WTC11 (cell line): ENCODE results near the gene RNF31. TPM values are rescaled to one million over a fixed set of nuclear protein-coding genes. Genes with fewer than 3 reads are reported as not detected.

ENCODE experiments used
- ATAC-seq: fragments of 200-7000 bp; cut with Tn5 transposase; 2 replicates; pipeline ENCODE4 v1.10.0; 2021; ENCODE audit warnings: mild to moderate bottlenecking, moderate library complexity
- CTCF ChIA-PET: fragments of 300-600 bp; sonication (Branson Sonifier 250); formaldehyde crosslinking; loops from one replicate; lab custom pipeline; 2021; ENCODE audit warnings: antibody characterized with exemption; lab: Charles Lee
- POLR2A ChIA-PET: fragments of 350-600 bp; sonication (Branson Sonifier 250); formaldehyde crosslinking; loops from one replicate; lab custom pipeline; 2021; ENCODE audit warnings: antibody characterized with exemption; lab: Charles Lee
- DNase-seq: peaks from one replicate; pipeline ENCODE4 v3.0.0; 2021; ENCODE audit warnings: low spot score
- H3K27ac Mint-ChIP-seq: 2 replicates; pipeline ENCODE4 v1.8.0; 2021; ENCODE audit warnings: mixed read lengths
- H3K27me3 Mint-ChIP-seq: 2 replicates; pipeline ENCODE4 v1.8.0; 2021; ENCODE audit warnings: low read depth, mild to moderate bottlenecking, moderate library complexity, mixed read lengths
- H3K36me3 Mint-ChIP-seq: 2 replicates; pipeline ENCODE4 v1.8.0; 2021; ENCODE audit warnings: mixed read lengths
- H3K4me1 Mint-ChIP-seq: 2 replicates; pipeline ENCODE4 v1.8.0; 2022; ENCODE audit warnings: mixed read lengths
- H3K4me3 Mint-ChIP-seq: 2 replicates; pipeline ENCODE4 v1.8.0; 2021; ENCODE audit warnings: mild to moderate bottlenecking, moderate library complexity, mixed read lengths
- H3K9me3 Mint-ChIP-seq: 2 replicates; pipeline ENCODE4 v1.8.0; 2021; ENCODE audit warnings: mixed read lengths
- AR ChIP-seq: fragments of 250-450 bp; sonication (Bioruptor Pico); IDR thresholded peaks from 2 replicates; pipeline ENCODE4 v1.9.0; 2021; ENCODE audit warnings: mild to moderate bottlenecking
- CDX4 ChIP-seq: fragments of 250-450 bp; sonication (Bioruptor Pico); IDR thresholded peaks from 2 replicates; pipeline ENCODE4 v1.9.0; 2021; ENCODE audit warnings: moderate library complexity, mild to moderate bottlenecking, inconsistent platforms, borderline replicate concordance
- E2F5 ChIP-seq: sonication (generic); formaldehyde crosslinking; IDR thresholded peaks from 2 replicates; pipeline ENCODE4 v1.8.1; 2022; ENCODE audit warnings: mild to moderate bottlenecking, moderate library complexity, missing genetic modification reagents
- EMX1 ChIP-seq: fragments of 250-450 bp; sonication (Bioruptor Pico); IDR thresholded peaks from 2 replicates; pipeline ENCODE4 v1.8.0; 2021; ENCODE audit warnings: mild to moderate bottlenecking
- ERG ChIP-seq: fragments of 250-450 bp; sonication (Bioruptor Pico); IDR thresholded peaks from 2 replicates; pipeline ENCODE4 v1.8.0; 2021; ENCODE audit warnings: mild to moderate bottlenecking
- FOXP1 ChIP-seq: sonication (generic); formaldehyde crosslinking; IDR thresholded peaks from 2 replicates; pipeline ENCODE4 v1.8.0; 2022; ENCODE audit warnings: missing genetic modification reagents, mild to moderate bottlenecking, moderate library complexity, borderline replicate concordance
- FOXP4 ChIP-seq: sonication (generic); formaldehyde crosslinking; IDR thresholded peaks from 2 replicates; pipeline ENCODE4 v1.8.0; 2022; ENCODE audit warnings: mild to moderate bottlenecking, missing genetic modification reagents
- HMGA2 ChIP-seq: fragments of 250-450 bp; sonication (Bioruptor Pico); IDR thresholded peaks from 2 replicates; pipeline ENCODE4 v1.4.0; 2021; ENCODE audit warnings: mild to moderate bottlenecking, moderate library complexity
- MLX ChIP-seq: sonication (generic); formaldehyde crosslinking; IDR thresholded peaks from 2 replicates; pipeline ENCODE4 v1.8.1; 2023; ENCODE audit warnings: mild to moderate bottlenecking, missing genetic modification reagents, moderate library complexity
- NFE2L1 ChIP-seq: sonication (generic); formaldehyde crosslinking; IDR thresholded peaks from 2 replicates; pipeline ENCODE4 v1.8.1; 2023; ENCODE audit warnings: missing genetic modification reagents
- NR1H2 ChIP-seq: sonication (generic); formaldehyde crosslinking; IDR thresholded peaks from 2 replicates; pipeline ENCODE4 v1.9.0; 2021; ENCODE audit warnings: mild to moderate bottlenecking, moderate library complexity, missing genetic modification reagents
- PREB ChIP-seq: sonication (generic); formaldehyde crosslinking; IDR thresholded peaks from 2 replicates; pipeline ENCODE4 v1.8.1; 2022; ENCODE audit warnings: mild to moderate bottlenecking, missing genetic modification reagents, moderate library complexity, borderline replicate concordance
- RORB ChIP-seq: fragments of 250-450 bp; sonication (Bioruptor Pico); IDR thresholded peaks from 2 replicates; pipeline ENCODE4 v1.9.0; 2021; ENCODE audit warnings: mild to moderate bottlenecking
- SMAD3 ChIP-seq: sonication (generic); formaldehyde crosslinking; IDR thresholded peaks from 2 replicates; pipeline ENCODE4 v1.8.0; 2022; ENCODE audit warnings: missing genetic modification reagents, mild to moderate bottlenecking, borderline replicate concordance
- ZNF317 ChIP-seq: sonication (generic); formaldehyde crosslinking; IDR thresholded peaks from 2 replicates; pipeline ENCODE4 v1.8.1; 2023; ENCODE audit warnings: low read depth, mild to moderate bottlenecking, moderate library complexity, missing genetic modification reagents, borderline replicate concordance
- ZNF396 ChIP-seq: fragments of 250-450 bp; sonication (Bioruptor Pico); IDR thresholded peaks from 2 replicates; pipeline ENCODE4 v1.8.0; 2021; ENCODE audit warnings: mild to moderate bottlenecking, moderate library complexity, borderline replicate concordance
- ZNF416 ChIP-seq: fragments of 250-450 bp; sonication (Bioruptor Pico); IDR thresholded peaks from 2 replicates; pipeline ENCODE4 v1.9.0; 2021; ENCODE audit warnings: mild to moderate bottlenecking, inconsistent platforms
- ZNF425 ChIP-seq: fragments of 250-450 bp; sonication (Bioruptor Pico); conservative IDR thresholded peaks from 2 replicates; pipeline ENCODE4 v1.9.0; 2021; ENCODE audit warnings: mild to moderate bottlenecking
- ZNF532 ChIP-seq: fragments of 250-450 bp; sonication (Bioruptor Pico); IDR thresholded peaks from 2 replicates; pipeline ENCODE4 v1.9.0; 2021; ENCODE audit warnings: mild to moderate bottlenecking, borderline replicate concordance
- total RNA-seq: library from RNA; stranded (reverse); gene quantifications from 3 replicates; pipeline ENCODE4 v1.2.3, GENCODE V29; 2021

The RNF31 gene
- total RNA-seq, 1 experiment from 2014 or later = 86.2 TPM

- Mint-ChIP-seq H3K4me3 (no peak overlapping the region), H3K9me3 (no peaks in the 10 kb centered on the region), H3K4me1 (peaks cover 12% of the 10 kb centered on the region), H3K27ac (no peak overlapping the region), H3K36me3 (no peaks in the 10 kb centered on the region), H3K27me3 (no peaks in the 10 kb centered on the region; the same call in 1 of the 2 replicates)
- TF ChIP-seq CDX4 (CRISPR knock-in tag) (no peak), FOXP1 (CRISPR knock-in tag) (no peak), SMAD3 (CRISPR knock-in tag) (no peak), EMX1 (CRISPR knock-in tag) (no peak), ZNF416 (CRISPR knock-in tag) (no peak), RORB (CRISPR knock-in tag) (no peak), NFE2L1 (CRISPR knock-in tag) (no peak), PREB (CRISPR knock-in tag) (no peak), E2F5 (no peak), FOXP4 (no peak), MLX (no peak), HMGA2 (no peak), AR (CRISPR knock-in tag) (no peak), ZNF396 (CRISPR knock-in tag) (no peak), ZNF532 (CRISPR knock-in tag) (no peak), ZNF425 (CRISPR knock-in tag) (no peak), NR1H2 (CRISPR knock-in tag) (no peak), ZNF317 (no peak), ERG (no peak)
- DNase-seq (no peak), ATAC-seq (no peak)
- CTCF ChIA-PET = interaction anchor here (3.1 kb wide), 1 partner anchor 23 kb away, joined by 10 read pairs; no protein-coding TSS in a partner anchor
- POLR2A ChIA-PET = no interaction called here
Observed at GRCh38 chr14:24131549-24131966, 15.7 kb upstream of the RNF31 start.
